GM18502 (cell line): ENCODE measurements around the gene GLTP.

Experiments
- ATAC-seq: cut with Tn5 transposase; IDR thresholded peaks from one replicate; pipeline ENCODE4 v1.9.1; 2021; ENCODE audit warnings: mild to moderate bottlenecking; ENCODE audit not compliant: unreplicated experiment, poor library complexity

Gene GLTP

DNA sequence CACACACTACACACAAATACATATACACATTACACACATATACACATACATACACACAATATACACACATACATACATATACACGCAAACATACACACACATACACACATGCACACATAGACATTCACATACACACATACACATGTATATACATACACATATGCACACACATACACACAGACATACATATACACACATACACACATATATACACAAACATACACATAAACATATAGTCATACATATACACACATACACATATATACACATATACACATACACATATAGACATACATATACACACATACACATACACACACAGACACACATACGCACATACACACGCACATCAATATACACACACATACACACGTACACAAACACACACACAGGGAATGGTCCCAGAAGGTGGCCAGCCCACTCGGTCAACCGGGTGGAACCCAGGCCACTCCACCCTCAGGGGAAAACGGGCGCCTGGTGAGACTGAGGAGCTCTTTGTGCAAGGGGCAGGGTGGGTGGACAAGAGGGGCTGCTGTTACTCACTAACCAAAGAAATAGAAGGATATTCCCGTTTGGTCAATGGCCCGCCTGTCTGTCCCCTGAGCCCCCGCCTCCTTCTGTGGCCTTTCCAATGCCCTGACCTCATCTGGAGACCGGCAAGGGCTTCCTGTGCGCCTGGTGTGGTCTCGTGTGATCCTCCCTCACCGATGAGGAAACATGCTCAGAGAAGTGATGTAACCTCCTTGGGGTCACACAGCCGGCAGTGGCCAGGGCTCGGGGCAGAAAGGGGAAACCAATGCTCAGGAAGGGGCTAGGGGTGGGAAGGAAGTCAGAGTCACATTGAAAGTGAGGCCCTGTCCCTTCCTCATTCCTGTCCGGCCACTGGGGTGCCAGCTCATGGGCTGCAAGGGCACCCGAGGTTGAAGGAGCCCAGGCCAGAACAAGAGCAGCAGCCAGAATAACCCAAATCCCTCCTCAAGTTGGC lies 52.5 kb downstream of the GLTP start:
- no peak for ATAC-seq

DNA sequence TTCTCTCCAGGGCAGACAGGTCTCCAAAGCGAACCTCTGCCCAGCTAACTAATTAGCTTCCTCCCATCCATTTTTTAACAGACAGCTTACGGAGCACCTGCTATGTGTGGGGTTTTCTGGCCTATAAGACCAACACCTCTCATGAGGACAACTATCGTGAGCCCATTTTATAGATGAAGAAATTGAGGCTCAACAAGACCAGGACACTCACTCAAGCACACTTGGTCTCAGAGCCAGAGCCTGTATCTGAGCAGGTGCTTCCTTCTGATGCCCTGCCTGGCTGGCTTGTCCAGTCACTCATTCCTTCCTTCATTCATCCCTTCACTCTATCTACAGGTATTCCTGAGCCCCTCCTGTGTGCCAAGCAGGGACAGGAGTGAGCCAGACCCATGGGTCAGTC lies 53.3 kb downstream of the GLTP start:
- ATAC-seq, result no peak

DNA sequence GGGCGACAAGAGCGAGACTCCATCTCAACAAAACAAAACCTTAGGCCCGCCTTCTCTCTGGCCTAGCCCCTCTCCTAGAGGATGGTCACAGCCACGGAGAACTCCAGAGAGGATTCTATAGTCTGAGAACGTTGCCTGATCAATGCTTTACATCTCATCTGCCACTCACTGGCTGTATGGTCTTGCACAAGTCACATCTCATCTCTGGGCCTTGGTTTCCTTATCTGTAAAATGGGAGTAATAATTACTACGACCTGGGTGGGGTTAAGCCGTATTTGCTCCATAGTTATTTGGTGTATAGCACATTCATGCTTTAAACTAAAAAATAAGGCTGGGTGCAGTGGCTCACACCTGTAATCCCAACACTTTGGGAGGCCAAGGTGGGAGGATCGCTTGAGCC lies 55.6 kb downstream of the GLTP start:
- no peak for ATAC-seq

DNA sequence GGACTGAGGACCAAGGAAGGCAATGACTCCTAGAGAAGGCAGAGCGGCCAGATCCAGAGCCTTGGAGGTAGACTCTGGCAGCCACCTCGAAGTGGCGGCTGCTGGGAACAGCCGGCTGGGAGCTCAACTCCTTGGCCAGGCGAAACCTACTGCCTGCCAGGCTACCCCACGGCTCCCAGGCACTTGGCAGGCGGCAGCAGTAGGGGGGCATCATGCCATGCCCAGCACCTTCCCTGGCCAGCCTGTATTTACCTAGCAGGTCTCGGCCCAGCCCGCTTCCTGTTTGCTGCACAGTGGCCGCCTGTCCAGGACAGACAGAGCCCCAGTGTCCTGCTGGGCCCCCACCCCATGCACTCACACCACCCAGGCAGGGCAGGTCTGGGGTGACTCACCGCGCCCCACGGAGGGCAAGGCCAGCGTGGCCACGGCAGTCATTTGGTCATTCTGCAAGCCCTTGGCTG lies 57.4 kb downstream of the GLTP start:
- no peak for ATAC-seq

DNA sequence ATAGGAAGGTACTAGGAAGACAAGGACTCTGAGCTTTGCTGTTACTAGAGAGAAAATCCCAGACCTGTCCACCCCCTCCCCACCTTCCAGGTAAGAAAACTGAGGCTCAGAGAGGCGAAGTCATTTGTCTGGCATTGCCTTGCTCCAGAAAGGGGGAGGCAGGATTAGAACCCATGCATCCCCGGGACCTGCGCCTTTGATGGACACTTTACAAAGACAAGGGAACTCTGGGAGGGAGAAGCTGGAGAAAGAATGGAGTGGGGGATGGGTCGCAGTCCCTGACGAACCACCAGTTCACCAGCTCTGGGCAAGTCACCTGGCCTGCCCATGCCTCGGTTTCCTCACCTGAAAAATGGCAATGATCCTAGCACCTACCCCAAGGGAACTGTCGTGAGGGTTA lies 57.9 kb downstream of the GLTP start:
- no peak for ATAC-seq

DNA sequence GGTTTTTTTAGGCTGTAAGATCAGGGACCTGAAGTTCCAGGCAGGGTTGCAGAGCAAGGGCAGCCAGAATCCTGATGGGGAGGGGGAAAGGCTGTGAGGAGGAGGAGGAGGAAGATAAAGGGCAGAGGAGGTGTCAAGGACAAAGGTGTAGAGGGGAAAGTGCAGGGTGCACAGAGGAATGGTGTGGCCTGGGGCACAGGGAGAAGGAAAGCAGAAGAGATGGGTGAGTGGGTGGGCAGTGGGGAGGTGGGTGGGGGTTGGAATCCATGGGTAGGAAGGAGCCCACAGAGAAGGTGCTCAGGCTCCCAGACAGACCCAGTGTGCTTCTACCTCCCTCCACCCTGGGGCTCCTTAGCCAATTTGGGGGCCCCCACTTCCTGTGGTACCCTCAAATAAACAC lies 58.4 kb downstream of the GLTP start:
- ATAC-seq, result no peak

DNA sequence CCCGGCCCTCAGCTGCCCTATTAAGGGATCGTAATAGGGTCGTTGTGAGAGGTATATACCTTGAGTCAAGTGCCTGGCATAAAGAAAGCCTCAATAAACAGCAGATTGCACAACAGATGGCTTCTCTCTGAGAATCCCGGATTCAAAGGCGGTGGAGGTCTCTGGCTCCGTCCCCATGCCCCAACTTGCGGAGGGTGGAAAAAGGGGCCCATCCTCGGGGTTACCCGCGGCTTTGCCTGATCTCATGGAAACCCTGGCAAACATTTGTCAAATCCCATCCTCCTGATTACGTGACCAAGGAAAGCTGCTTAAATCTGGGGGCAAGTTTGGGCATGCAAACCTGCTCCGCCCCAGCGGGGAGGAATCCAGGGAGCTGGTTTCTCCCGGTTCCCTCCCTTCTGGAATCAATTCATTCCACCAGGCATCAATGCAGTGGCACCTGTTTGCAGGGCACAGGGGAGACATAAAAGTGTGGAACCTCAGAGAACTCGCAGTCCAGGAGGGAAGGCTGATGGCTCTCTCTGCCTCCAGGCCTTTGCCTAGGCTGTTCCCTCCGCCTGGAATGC lies 59.4 kb downstream of the GLTP start:
- no peak for ATAC-seq

DNA sequence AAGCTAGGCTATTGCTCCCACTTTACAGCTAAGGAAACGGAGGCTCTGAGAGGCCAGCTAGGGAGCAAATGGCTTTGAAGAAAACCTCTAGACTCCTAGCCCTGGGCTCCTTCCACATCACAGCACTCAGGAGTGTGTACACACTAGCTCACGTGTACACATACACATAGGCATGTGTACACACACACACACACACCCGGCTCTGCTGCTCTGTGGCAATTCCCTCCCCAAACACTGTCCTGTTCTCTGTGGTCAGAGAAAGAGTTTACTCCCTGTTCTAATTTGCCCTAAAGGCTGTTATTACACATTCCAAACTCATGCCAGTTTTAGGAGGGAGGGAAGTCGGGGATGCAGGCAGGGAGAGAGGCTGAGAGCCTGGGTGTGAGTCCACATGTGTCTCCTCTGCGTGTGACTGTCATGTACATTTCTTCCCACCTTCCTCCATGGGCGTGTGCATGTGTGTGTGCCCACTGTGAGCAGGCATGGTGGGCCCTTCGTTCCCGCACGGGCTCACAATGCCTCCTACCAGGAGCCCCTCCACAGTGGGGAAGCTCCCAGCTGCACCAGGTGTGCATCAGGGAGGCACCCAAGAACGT lies 61.3 kb downstream of the GLTP start:
- no peak for ATAC-seq

DNA sequence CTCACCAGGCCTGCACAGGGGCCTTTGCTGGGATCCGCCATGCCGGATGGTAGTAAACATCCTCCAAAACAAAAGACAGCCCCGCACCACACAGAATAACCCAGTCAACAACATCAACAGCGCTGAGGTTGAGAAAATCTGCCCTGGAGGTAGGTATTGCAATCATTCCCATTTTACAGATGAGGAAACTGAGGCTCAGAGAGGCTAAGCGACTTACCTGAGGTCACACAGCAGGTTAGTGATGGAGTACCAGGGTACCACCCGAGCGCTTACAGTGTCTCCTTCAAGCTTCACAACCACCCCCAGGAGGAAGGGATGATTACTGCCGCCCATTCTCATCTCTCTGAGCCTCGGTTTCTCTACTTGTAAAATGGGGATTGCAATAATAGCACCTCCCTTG lies 62.1 kb downstream of the GLTP start:
- ATAC-seq, result no peak

DNA sequence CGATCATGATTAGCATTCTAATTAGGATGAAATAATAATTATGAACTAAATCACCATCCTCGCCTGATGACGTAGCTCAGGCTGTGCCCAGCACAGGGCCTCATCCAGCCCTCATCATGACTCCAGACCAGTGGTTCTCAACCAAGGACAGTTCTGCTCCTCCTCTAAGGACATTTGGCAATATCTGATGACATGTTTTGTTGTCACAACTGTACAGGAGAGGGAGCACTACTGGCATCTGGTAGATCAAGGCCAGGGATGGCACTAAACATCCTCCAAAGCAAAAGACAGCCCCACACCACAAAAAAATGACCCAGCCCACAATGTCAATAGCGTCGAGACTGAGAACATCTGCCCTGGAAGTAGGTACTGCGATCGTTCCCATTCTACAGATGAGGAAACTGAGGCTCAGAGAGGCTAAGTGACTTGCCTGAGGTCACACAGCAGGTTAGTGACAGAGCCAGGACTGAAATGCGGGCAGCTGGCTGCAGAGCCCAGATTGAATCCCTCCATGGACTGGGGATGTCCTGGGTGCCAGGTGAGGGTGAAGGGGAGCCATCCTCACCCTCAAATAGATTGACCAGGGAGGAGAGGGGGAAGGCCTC lies 62.6 kb downstream of the GLTP start:
- no peak for ATAC-seq

DNA sequence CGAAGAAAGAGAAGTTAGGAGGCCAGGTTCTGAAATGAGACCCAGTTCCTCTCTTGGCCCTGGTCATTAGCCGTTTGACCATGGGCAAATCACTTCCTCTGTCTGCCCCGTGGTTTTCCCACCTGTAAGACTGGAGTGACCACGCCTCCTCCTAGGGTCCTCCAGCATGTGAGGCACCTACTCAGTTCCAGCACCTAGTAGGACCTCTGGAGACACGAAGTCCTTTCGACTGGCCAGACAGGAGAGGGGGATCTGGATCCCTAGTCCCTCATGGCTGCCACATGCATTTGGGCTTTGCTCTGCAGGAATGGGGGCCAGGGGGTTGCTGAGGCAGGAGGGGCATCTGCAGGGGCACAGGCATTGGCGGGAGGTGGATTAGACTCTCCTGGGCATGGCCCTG lies 63.5 kb downstream of the GLTP start:
- ATAC-seq, result no peak

DNA sequence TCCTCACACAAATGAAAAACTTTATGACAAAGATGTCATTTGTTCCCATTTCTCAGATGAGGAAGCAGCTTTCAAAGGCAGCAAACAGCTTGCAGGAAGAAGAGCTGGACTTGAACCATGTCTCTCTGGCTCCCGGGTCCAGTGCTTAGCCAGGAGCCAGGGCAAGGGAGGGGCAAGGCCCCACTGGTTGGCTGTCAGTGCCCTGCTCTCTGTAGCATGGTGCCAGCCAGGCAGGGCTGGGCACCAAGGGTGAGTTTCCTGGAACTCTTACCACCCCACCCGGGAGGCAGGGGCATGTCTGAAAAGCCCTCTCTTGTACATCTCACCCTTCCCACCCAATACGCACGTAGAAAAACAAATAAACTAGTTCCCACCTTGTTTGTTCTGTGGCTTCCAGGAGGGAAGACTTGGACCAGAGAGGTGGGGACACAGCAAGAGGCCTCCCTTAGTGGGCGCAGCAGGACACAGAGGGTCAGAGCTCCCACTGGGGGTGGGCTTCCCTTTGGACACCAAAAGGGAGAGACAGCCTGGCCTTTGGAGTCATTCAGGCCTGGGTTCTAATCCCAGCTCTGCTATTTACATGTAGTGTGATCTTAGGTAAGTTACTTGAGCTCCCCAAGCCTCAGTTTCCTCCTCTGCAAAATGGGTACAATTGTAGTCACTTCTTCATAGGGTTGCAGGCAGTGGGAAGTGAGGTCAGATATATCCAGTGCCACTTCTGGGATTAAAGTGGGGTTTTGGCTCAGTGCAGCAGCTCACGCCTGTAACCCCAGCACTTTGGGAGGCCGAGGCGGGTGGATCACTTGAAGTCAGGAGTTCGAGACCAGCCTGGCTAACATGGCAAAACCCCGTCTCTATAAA lies 64.4 kb downstream of the GLTP start:
- ATAC-seq, result no peak

DNA sequence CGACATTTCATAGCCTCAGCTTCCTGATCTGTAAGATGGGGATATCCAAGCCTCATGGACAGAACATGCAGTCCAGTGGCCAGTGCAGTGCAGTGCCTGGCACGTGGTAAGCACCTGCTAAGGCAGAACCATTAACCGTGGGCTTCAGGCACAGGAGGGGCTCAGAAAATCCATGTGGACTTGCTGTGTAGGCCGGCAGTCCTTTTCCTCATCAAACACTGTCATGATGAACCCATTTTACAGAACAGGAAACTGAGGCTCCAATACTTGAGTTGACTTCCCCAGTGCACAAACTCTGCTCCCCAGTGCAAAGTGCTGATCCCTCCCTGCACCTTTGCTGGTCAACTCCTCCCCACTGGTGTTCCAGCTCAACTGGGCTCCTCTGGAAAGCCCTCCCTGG lies 65.1 kb downstream of the GLTP start:
- no peak for ATAC-seq

DNA sequence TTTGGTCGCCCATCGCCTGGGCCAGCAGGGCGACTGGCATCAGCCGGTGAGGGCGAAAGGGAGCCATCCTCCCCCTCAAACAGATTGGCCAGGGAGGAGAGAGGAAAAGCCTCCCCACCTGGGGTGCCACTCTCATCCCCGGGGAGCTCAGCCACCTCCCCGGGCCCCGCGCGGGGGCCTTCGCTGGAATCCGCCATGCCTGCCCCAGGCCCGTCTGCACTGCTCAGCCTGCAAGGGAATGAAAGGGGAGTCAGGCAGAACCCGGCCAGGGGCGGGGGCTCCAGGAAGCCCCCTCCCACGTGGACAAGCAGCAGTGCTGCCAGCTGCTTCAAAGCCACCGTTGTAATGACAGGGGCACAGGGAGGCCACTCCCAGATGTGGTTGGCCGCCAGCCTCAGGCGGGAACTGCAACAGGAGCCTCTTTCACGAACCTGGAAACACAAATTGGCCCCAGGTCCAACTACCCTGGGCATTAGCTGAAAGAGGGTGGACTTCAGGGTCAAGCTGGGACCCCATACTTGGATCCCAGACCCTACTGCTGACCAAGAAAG lies 65.7 kb downstream of the GLTP start:
- no peak for ATAC-seq

DNA sequence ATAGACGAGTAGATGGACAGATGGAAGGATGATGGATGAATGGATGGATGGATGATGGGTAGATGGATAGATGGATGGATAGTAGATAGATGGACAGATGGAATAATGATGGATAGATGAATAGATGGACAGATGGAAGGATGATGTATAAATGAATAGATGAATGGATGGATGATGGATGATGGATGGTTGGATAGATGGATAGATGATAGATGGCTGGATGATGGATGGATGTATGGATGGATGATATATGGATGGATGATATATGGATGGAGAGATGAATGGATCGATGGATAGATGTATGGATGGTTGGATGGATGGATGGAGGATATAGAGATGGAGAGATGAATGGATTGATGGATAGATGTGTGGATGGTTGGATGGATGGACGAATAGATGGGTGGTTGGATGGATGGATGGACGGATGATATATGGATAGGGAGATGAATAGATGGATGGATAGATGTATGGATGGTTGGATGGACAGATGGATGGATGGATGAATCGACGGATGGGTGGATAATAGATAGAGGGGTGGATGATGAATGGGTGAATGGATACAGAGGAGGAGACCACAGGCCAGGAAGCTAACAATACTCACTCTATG lies 66.4 kb downstream of the GLTP start:
- ATAC-seq, result no peak

DNA sequence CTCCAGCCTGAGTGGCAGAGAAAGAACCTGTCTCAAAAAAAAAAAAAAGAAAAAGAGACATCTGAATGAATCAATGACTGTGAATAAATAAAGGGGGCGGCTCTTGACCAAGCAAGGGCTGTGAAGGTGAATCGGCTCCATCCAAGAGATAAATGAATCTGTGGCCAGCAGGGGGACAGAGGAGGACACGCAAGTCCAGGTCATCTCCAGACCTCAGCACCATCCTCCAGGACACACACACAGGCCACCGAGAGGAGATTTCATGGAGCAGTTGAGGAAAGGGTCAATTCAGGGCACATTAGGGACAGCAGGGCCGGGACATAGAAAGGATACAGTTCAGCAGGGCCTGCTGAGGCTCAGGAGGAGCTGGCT lies 68.7 kb downstream of the GLTP start:
- no peak for ATAC-seq

DNA sequence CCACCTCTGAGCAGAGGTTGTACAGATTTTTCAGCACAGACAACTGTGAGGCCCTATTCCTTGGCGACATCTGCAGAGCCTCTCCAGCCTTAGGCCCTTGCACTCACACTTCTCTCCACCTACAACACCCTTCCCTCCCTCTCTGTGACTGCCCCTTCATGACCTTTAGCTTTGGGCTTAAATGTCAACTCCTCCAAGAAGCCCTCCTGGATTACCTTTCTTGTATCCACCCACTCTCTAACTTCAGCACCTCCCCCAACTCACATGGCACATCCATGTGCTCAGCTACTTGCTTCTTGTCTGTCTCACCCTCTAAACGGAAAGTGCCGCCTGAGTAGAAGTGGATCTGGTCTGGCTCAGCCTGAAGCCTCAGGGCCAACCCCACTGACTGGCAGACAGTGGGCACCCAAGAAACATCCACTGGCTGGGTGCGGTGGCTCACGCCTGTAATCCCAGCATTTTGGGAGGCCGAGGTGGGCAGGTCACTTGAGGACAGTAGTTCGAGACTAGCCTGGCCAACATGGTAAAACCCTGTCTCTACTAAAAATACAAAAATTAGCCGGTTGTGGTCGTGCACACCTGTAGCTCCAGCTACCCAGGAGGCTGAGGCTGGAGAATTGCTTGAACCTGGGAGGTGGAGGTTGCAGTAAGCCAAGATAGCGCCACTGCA lies 69.3 kb downstream of the GLTP start:
- no peak for ATAC-seq

DNA sequence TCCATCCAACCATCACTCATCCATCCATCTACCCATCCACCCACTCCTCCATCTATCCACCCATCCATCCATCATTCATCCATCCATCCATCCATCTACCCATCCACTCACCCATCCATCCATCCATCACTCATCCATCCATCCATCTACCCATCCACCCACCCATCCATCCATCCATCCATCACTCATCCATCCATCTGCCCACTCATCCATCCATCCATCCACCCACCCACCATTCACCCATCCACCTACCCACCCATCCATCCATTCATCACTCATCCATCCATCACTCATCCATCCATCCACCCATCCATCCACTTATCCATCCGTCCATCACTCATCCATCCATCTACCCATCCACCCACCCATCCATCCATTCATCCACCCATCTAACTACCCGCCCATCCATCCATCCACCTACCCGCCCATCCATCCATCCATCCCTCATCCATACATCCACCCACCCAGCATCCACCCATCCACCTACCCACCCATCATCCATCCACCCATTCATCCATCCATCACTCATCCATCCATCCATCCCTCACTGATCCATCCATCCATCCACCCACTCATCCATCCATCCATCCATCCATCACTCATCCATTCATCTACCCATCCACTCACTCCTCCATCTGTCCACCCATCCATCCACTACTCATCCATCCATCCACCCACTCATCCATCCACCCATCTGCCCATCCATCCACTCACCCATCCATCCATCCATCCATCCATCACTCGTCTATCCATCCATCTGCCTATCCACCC lies 71.3 kb downstream of the GLTP start:
- no peak for ATAC-seq
